Left colon (tissue), 2 donors: ENCODE data around the gene STON2. TPM values are rescaled to one million over a fixed set of nuclear protein-coding genes. Genes with fewer than 3 reads are reported as not detected.
"Not testable (repeated sequence)": the region's sequence is repeated elsewhere in the genome, so short reads cannot be mapped to it uniquely, and the experiment has no call there.

ENCODE experiments used
- ATAC-seq: fragments of 200-7000 bp; cut with Tn5 transposase; one replicate; pipeline ENCODE4 v1.9.1; 2020; ENCODE audit warnings: mild to moderate bottlenecking, moderate library complexity
- DNase-seq, 2 donors: peaks; one replicate each; pipeline ENCODE4 v3.0.0-alpha.2; 2020
- intact Hi-C, 2 donors: fragments of 100-400 bp; cut with DNase I in 1 of 2; cut with micrococcal nuclease in 1 of 2; formaldehyde crosslinking; loops; one replicate each; pipeline versions ENCODE4 v1.11.2 to v1.14.0; 2022; cut with DNase I, micrococcal nuclease
- long read RNA-seq: library from polyadenylated mRNA; unstranded; transcript quantifications from one replicate; pipeline ENCODE4 v2.0.0, GENCODE V29; 2021
- total RNA-seq, 2 donors: library from RNA; stranded (reverse); fragmentation: NEBNext Ultra II Directional; extraction: Animal tissue kit (Norgen Biotek cat#: 25700); gene quantifications; one replicate each; pipeline ENCODE4 v1.2.1, GENCODE V29; 2021
- donor health status: DM: no; HTN: no; CAD: no.
- donor health status: DM: yes; HTN: yes; CAD: no.

STON2 gene
- 10 to 100 TPM; 13.2 to 24.1 TPM for total RNA-seq
- long read RNA-seq, partial matches to known transcripts = 1 of 1 reads
- long read RNA-seq, other reads (novel, unspliced or antisense) = 0 of 1 reads

GRCh38 chr14:81400202-81400678 is at the start of gene STON2:
TSS of gene STON2 (minus strand) at chr14:81400324. CDS start at chr14:81398382, 1,942 bp downstream.
- intact Hi-C loops = no loop called here
- ATAC-seq (peak; percentile 78), DNase-seq (peak; percentile 66 to 68)

GRCh38 chr14:81449576-81449975 is 49.5 kb upstream of the STON2 start:
- no peak for ATAC-seq
- no peak for DNase-seq
- intact Hi-C loops = no loop called here

- ATAC-seq (peak; percentile 71), DNase-seq (no peak)
- intact Hi-C loops = no loop called here
Observed at GRCh38 chr14:81449114-81449513, 49.0 kb upstream of the STON2 start.

GRCh38 chr14:81447021-81447764 is 47.1 kb upstream of the STON2 start:
- intact Hi-C loops = no loop called here
- ATAC-seq = no peak
- DNase-seq = no peak

- DNase-seq = no peak
- no peak for ATAC-seq
- intact Hi-C loops = no loop called here
Observed at GRCh38 chr14:81446279-81447007, 46.3 kb upstream of the STON2 start.

- intact Hi-C loops = no loop called here
- no peak for ATAC-seq
- no peak for DNase-seq
Observed at GRCh38 chr14:81441626-81442134, 41.6 kb upstream of the STON2 start.

GRCh38 chr14:81440041-81440440 is 39.9 kb upstream of the STON2 start:
- ATAC-seq (no peak), DNase-seq (no peak)

GRCh38 chr14:81437244-81437643 is 37.1 kb upstream of the STON2 start:
- DNase-seq (no peak), ATAC-seq (peak; percentile 36)
- intact Hi-C loops = no loop called here

More at GRCh38 chr14:81440041-81440440, 39.9 kb upstream of the STON2 start:
- intact Hi-C loops = no loop called here

GRCh38 chr14:81436296-81437138 is 36.4 kb upstream of the STON2 start:
- peak; percentile 52 to 78 for DNase-seq
- ATAC-seq = peak; percentile 98
- intact Hi-C loops = no loop called here

- peak; percentile 47 for ATAC-seq
- intact Hi-C loops = no loop called here
- peak in 1 of 2 donors; percentile 31 for DNase-seq
Observed at GRCh38 chr14:81435391-81436295, 35.5 kb upstream of the STON2 start.

- DNase-seq = no peak
- intact Hi-C loops = no loop called here
- no peak for ATAC-seq
Observed at GRCh38 chr14:81435048-81435390, 34.9 kb upstream of the STON2 start.

GRCh38 chr14:81434230-81434629 is 34.1 kb upstream of the STON2 start:
- ATAC-seq = no peak
- intact Hi-C loops = no loop called here

GRCh38 chr14:81433378-81433777 is 33.3 kb upstream of the STON2 start:
- intact Hi-C loops = no loop called here
- ATAC-seq (no peak), DNase-seq (no peak)

More at GRCh38 chr14:81434230-81434629, 34.1 kb upstream of the STON2 start:
- DNase-seq = no peak

GRCh38 chr14:81432219-81432661 is 32.1 kb upstream of the STON2 start:
- no peak for ATAC-seq
- DNase-seq = no peak
- intact Hi-C loops = no loop called here

GRCh38 chr14:81430235-81430634 is 30.1 kb upstream of the STON2 start:
- DNase-seq (no peak), ATAC-seq (no peak)
- intact Hi-C loops = no loop called here

GRCh38 chr14:81429749-81430148 is 29.6 kb upstream of the STON2 start:
- intact Hi-C loops, DNase-seq, ATAC-seq: not testable (repeated sequence)

GRCh38 chr14:81429028-81429427 is 28.9 kb upstream of the STON2 start:
- no peak for ATAC-seq
- no peak for DNase-seq
- intact Hi-C loops = no loop called here
